H9 (cell line): ENCODE measurements around the gene SETDB2. TPM values are rescaled to one million over a fixed set of nuclear protein-coding genes. Genes with fewer than 3 reads are reported as not detected.

ENCODE experiments used
- DNase-seq: peaks from one replicate; pipeline ENCODE4 v3.0.0-alpha.2; 2017
- H2AFZ ChIP-seq: one replicate; pipeline ENCODE4 v1.6.1; 2013; ENCODE audit warnings: mild to moderate bottlenecking, low read length, control low read depth, moderate library complexity
- H2AK5ac ChIP-seq: 2 replicates; pipeline ENCODE4 v1.6.1; 2013; ENCODE audit warnings: low read length, control low read depth, mixed read lengths; ENCODE audit not compliant: insufficient read length
- H2BK120ac ChIP-seq: one replicate; pipeline ENCODE4 v1.6.1; 2013; ENCODE audit warnings: low read depth, mild to moderate bottlenecking, low read length, control low read depth, inconsistent platforms; ENCODE audit not compliant: poor library complexity, severe bottlenecking
- H2BK12ac ChIP-seq: 2 replicates; pipeline ENCODE4 v1.6.1; 2013; ENCODE audit warnings: low read length, control low read depth, mixed read lengths, low read depth; ENCODE audit not compliant: insufficient read length
- H2BK15ac ChIP-seq: 2 replicates; pipeline ENCODE4 v1.6.1; 2013; ENCODE audit warnings: low read depth, low read length, control low read depth
- H2BK20ac ChIP-seq: one replicate; pipeline ENCODE4 v1.6.1; 2013; ENCODE audit warnings: low read depth, mild to moderate bottlenecking, low read length, control low read depth, inconsistent platforms; ENCODE audit not compliant: poor library complexity, severe bottlenecking
- H2BK5ac ChIP-seq: 2 replicates; pipeline ENCODE4 v1.6.1; 2013; ENCODE audit warnings: low read length, control low read depth, mixed read lengths; ENCODE audit not compliant: insufficient read length
- H3K14ac ChIP-seq: 2 replicates; pipeline ENCODE4 v1.6.1; 2013; ENCODE audit warnings: low read length, control low read depth; ENCODE audit not compliant: insufficient read depth
- H3K18ac ChIP-seq: 2 replicates; pipeline ENCODE4 v1.6.1; 2013; ENCODE audit warnings: low read depth, mild to moderate bottlenecking, mixed read lengths, low read length, control low read depth; ENCODE audit not compliant: insufficient read length
- H3K23ac ChIP-seq: 2 replicates; pipeline ENCODE4 v1.6.1; 2013; ENCODE audit warnings: low read length, control low read depth, mixed read lengths, low read depth; ENCODE audit not compliant: insufficient read length
- H3K23me2 ChIP-seq: 2 replicates; pipeline ENCODE4 v1.6.1; 2013; ENCODE audit warnings: low read depth, mild to moderate bottlenecking, mixed read lengths, low read length, control low read depth; ENCODE audit not compliant: insufficient read length, poor library complexity, severe bottlenecking
- H3K27ac ChIP-seq: 2 replicates; pipeline ENCODE4 v1.5.1; 2013; ENCODE audit warnings: low read length, control low read depth, mixed read lengths, low read depth; ENCODE audit not compliant: insufficient read length
- H3K27me3 ChIP-seq: 2 replicates; pipeline ENCODE4 v1.6.1; 2013; ENCODE audit warnings: low read length, control low read depth, inconsistent platforms; ENCODE audit not compliant: insufficient read depth
- H3K4ac ChIP-seq: 2 replicates; pipeline ENCODE4 v1.6.1; 2013; ENCODE audit warnings: low read depth, mild to moderate bottlenecking, control low read depth, inconsistent platforms, low read length, moderate library complexity
- H3K4me1 ChIP-seq: 2 replicates; pipeline ENCODE4 v1.6.1; 2013; ENCODE audit warnings: low read length, control low read depth, inconsistent platforms; ENCODE audit not compliant: insufficient read depth
- H3K4me2 ChIP-seq: 2 replicates; pipeline ENCODE4 v1.6.1; 2013; ENCODE audit warnings: low read length, control low read depth, mixed read lengths; ENCODE audit not compliant: insufficient read length, insufficient read depth
- H3K56ac ChIP-seq: 2 replicates; pipeline ENCODE4 v1.6.1; 2013; ENCODE audit warnings: low read depth, mild to moderate bottlenecking, mixed read lengths, low read length, control low read depth; ENCODE audit not compliant: insufficient read length
- H3K79me1 ChIP-seq: 2 replicates; pipeline ENCODE4 v1.6.1; 2013; ENCODE audit warnings: low read depth, mild to moderate bottlenecking, moderate library complexity, low read length, control low read depth, inconsistent platforms; ENCODE audit not compliant: insufficient read depth, poor library complexity, severe bottlenecking
- H3K79me2 ChIP-seq: 2 replicates; pipeline ENCODE4 v1.6.1; 2013; ENCODE audit warnings: low read length, control low read depth, inconsistent platforms; ENCODE audit not compliant: insufficient read depth
- H3K9ac ChIP-seq: 2 replicates; pipeline ENCODE4 v1.6.1; 2013; ENCODE audit warnings: low read length, control low read depth, mixed read lengths; ENCODE audit not compliant: insufficient read length; ENCODE audit errors: extremely low read depth
- H3K9me3 ChIP-seq: one replicate; pipeline ENCODE4 v1.6.1; 2013; ENCODE audit warnings: low read depth, low read length, inconsistent platforms; ENCODE audit not compliant: control insufficient read depth
- H3T11ph ChIP-seq: one replicate; pipeline ENCODE4 v1.6.1; 2013; ENCODE audit warnings: mild to moderate bottlenecking, low read length, control low read depth, inconsistent platforms
- H4K20me1 ChIP-seq: one replicate; pipeline ENCODE4 v1.6.1; 2013; ENCODE audit not compliant: control insufficient read depth, insufficient read length, insufficient read depth
- H4K5ac ChIP-seq: 2 replicates; pipeline ENCODE4 v1.6.1; 2013; ENCODE audit warnings: low read depth, mild to moderate bottlenecking, mixed read lengths, low read length, control low read depth; ENCODE audit not compliant: insufficient read length
- H4K8ac ChIP-seq: replicated peaks from 2 replicates; pipeline ENCODE4 v1.6.1; 2013; ENCODE audit warnings: low read length, control low read depth, mixed read lengths, low read depth; ENCODE audit not compliant: insufficient read length
- H4K91ac ChIP-seq: 2 replicates; pipeline ENCODE4 v1.6.1; 2013; ENCODE audit warnings: low read depth, mild to moderate bottlenecking, moderate library complexity, mixed read lengths, low read length, control low read depth; ENCODE audit not compliant: insufficient read length
- H3K27ac Mint-ChIP-seq, 3 experiments: 2 replicates in 2 of 3; 3 replicates in 1 of 3; pipeline ENCODE4 v1.8.0; 2020 to 2021; ENCODE audit warnings: mixed read lengths in 3 of 3, mild to moderate bottlenecking in 1 of 3, moderate library complexity in 1 of 3
- H3K27me3 Mint-ChIP-seq: 2 replicates; pipeline ENCODE4 v1.8.0; 2021; ENCODE audit warnings: low read depth, mild to moderate bottlenecking, moderate library complexity, mixed read lengths
- H3K36me3 Mint-ChIP-seq, 3 experiments: 2 replicates in 2 of 3; 3 replicates in 1 of 3; pipeline ENCODE4 v1.8.0; 2020 to 2021; ENCODE audit warnings: low read depth in 3 of 3, mixed read lengths in 3 of 3; ENCODE audit not compliant: insufficient read depth in 1 of 3
- H3K4me1 Mint-ChIP-seq, 2 experiments: 2 replicates each; pipeline ENCODE4 v1.8.0; 2020; ENCODE audit warnings: mixed read lengths in 2 of 2
- H3K4me3 Mint-ChIP-seq, 2 experiments: 2 replicates in 1 of 2; 3 replicates in 1 of 2; pipeline ENCODE4 v1.8.0; 2020 to 2021; ENCODE audit warnings: mild to moderate bottlenecking in 2 of 2, mixed read lengths in 2 of 2, moderate library complexity in 1 of 2
- H3K9me3 Mint-ChIP-seq, 2 experiments: 2 replicates in 1 of 2; 3 replicates in 1 of 2; pipeline ENCODE4 v1.8.0; 2020; ENCODE audit warnings: mild to moderate bottlenecking in 2 of 2, mixed read lengths in 2 of 2, moderate library complexity in 1 of 2
- CTCF ChIP-seq: fragments of 200-600 bp; sonication (generic); conservative IDR thresholded peaks from 3 replicates; pipeline ENCODE4 v1.8.0; 2021; ENCODE audit warnings: antibody characterized with exemption, mild to moderate bottlenecking
- WGBS: extraction: QIAGEN DNeasy Blood & Tissue Kit; methylation state at CpG from one replicate; pipeline ENCODE4 v1.1.7; 2013; ENCODE audit warnings: missing lambda C conversion rate, low lambda C conversion rate, mixed read lengths; ENCODE audit not compliant: insufficient read length; ENCODE audit errors: extremely low coverage; 5-methylcytosine and 5-hydroxymethylcytosine counted together
- total RNA-seq: library from RNA; stranded (reverse); gene quantifications from 2 replicates; pipeline ENCODE4 v1.2.1, GENCODE V29; 2021

The SETDB2 gene
- total RNA-seq, 1 experiment from 2014 or later, result 5.7 TPM

- Histone ChIP-seq H3K14ac (no peak overlapping the region), H4K20me1 (no peaks in the 10 kb centered on the region), H3K79me2 (no peaks in the 10 kb centered on the region), H3K23ac (no peak overlapping the region), H4K8ac (no peak overlapping the region), H3K4me1 (no peaks in the 10 kb centered on the region), H2AFZ (no peak overlapping the region), H3K9me3 (no peaks in the 10 kb centered on the region), H3K56ac (no peak overlapping the region), H3K27me3 (no peaks in the 10 kb centered on the region), H2BK20ac (no peak overlapping the region), H2BK12ac (no peak overlapping the region), H3K18ac (no peak overlapping the region), H3T11ph (no peak overlapping the region), H4K5ac (no peak overlapping the region), H3K23me2 (no peaks in the 10 kb centered on the region), H2BK5ac (no peak overlapping the region), H3K79me1 (no peaks in the 10 kb centered on the region), H3K27ac (no peak overlapping the region), H3K9ac (no peak overlapping the region), H2BK120ac (no peak overlapping the region), H3K4me2 (no peak overlapping the region), H2BK15ac (no peak overlapping the region), H2AK5ac (no peak overlapping the region), H3K4ac (no peak overlapping the region), H4K91ac (no peak overlapping the region)
- no peak for TF ChIP-seq CTCF
- no peak overlapping the region for H3K4me3 Mint-ChIP-seq
- no CpG with 5 or more reads among the region's 1 CpG for WGBS
- peaks cover 8 to 28% (median 21%) of the 10 kb centered on the region in 3 experiments; a peak in 5 of 7 replicates for H3K36me3 Mint-ChIP-seq
- H3K9me3 Mint-ChIP-seq, result no peaks in the 10 kb centered on the region
- H3K27ac Mint-ChIP-seq, result no peak overlapping the region
- no peaks in the 10 kb centered on the region; a peak in 1 of 4 replicates for H3K4me1 Mint-ChIP-seq
- no peaks in the 10 kb centered on the region; the same call in 1 of the 2 replicates for H3K27me3 Mint-ChIP-seq
- DNase-seq, result no peak
Measured at GRCh38 chr13:49532593-49532992, 88.5 kb downstream of the SETDB2 start.
